ENCODE results near the gene SLC39A7.
A peak's percentile ranks its signal among the peaks of the same experiment; 100 is the strongest.

Gene SLC39A7

GRCh38 chr6:33236852-33237251 is 36.2 kb downstream of the SLC39A7 start:
- DNase-seq: peak in 1 of 2 donors; percentile 31
- no peak for TF ChIP-seq CTCF (IDR thresholded peaks at IDR 0.05)
- H3K4me3 ChIP-seq: no peak overlapping the region
- H3K27ac ChIP-seq: no peak overlapping the region
- intact Hi-C loops (cut with DNase I; ENCODE audit: low total_unique reads): no loop called here
- H3K36me3 ChIP-seq: no peaks in the 10 kb centered on the region
- H3K27me3 ChIP-seq: peaks cover 0 to 54% of the 10 kb centered on the region in 2 donors
- H3K4me1 ChIP-seq: no peaks in the 10 kb centered on the region
- no peaks in the 10 kb centered on the region for H3K9me3 ChIP-seq

- H3K4me3 ChIP-seq: no peak overlapping the region
- no peak for DNase-seq
- H3K9me3 ChIP-seq: no peaks in the 10 kb centered on the region
- no peaks in the 10 kb centered on the region for H3K36me3 ChIP-seq
- H3K27ac ChIP-seq: no peak overlapping the region
- TF ChIP-seq CTCF (IDR thresholded peaks at IDR 0.05): no peak
- intact Hi-C loops (cut with DNase I; ENCODE audit: low total_unique reads): no loop called here
- peaks cover 0 to 54% of the 10 kb centered on the region in 2 donors for H3K27me3 ChIP-seq
- H3K4me1 ChIP-seq: no peaks in the 10 kb centered on the region
Observed at GRCh38 chr6:33237741-33238140, 37.1 kb downstream of the SLC39A7 start.

GRCh38 chr6:33241968-33242367 is 41.3 kb downstream of the SLC39A7 start:
- no peaks in the 10 kb centered on the region for H3K9me3 ChIP-seq
- no peak for TF ChIP-seq CTCF (IDR thresholded peaks at IDR 0.05)
- intact Hi-C loops (cut with DNase I; ENCODE audit: low total_unique reads): no loop called here
- H3K27ac ChIP-seq: no peak overlapping the region
- H3K4me3 ChIP-seq: no peak overlapping the region
- no peaks in the 10 kb centered on the region for H3K4me1 ChIP-seq
- no peak for DNase-seq
- H3K36me3 ChIP-seq: no peaks in the 10 kb centered on the region
- peaks cover 0 to 49% of the 10 kb centered on the region in 2 donors for H3K27me3 ChIP-seq

- Histone ChIP-seq H3K4me3 (no peak overlapping the region), H3K9me3 (no peaks in the 10 kb centered on the region), H3K4me1 (peaks cover 0 to 5% (median 3%) of the 10 kb centered on the region in 4 donors), H3K27me3 (peaks cover 0 to 40% of the 10 kb centered on the region in 2 donors), H3K36me3 (no peaks in the 10 kb centered on the region), H3K27ac (no peak overlapping the region)
- peak in 1 of 2 donors; percentile 29 for DNase-seq
- no peak for TF ChIP-seq CTCF (IDR thresholded peaks at IDR 0.05)
- intact Hi-C loops (cut with DNase I; ENCODE audit: low total_unique reads): no loop called here
Observed at GRCh38 chr6:33243476-33243875, 42.8 kb downstream of the SLC39A7 start.

- H3K36me3 ChIP-seq: peaks cover 5 to 17% (median 6%) of the 10 kb centered on the region in 3 donors
- intact Hi-C loops (cut with DNase I; ENCODE audit: low total_unique reads): loop anchor here (5.0 kb wide), 4 partner anchors 36 to 236 kb away; no protein-coding TSS in a partner anchor
- peaks cover 0 to 17% of the 10 kb centered on the region in 2 donors for H3K27me3 ChIP-seq
- peak; percentile 97 to 100 for TF ChIP-seq CTCF (IDR thresholded peaks at IDR 0.05)
- peaks cover 0 to 28% (median 20%) of the 10 kb centered on the region in 4 donors for H3K4me1 ChIP-seq
- H3K4me3 ChIP-seq: peak overlapping the region; percentile 58 to 79
- DNase-seq: peak; percentile 88 to 91
- peak overlapping the region; percentile 92 to 97 for H3K27ac ChIP-seq
- H3K9me3 ChIP-seq: no peaks in the 10 kb centered on the region
Observed at GRCh38 chr6:33247977-33248642, 47.4 kb downstream of the SLC39A7 start.
